ENCODE data around the gene KCTD19. TPM values are rescaled to one million over a fixed set of nuclear protein-coding genes. Genes with fewer than 3 reads are reported as not detected.

Gene KCTD19
- total RNA-seq, 2 donors from 2014 or later, result 7.0 TPM; not detected in 1

DNA sequence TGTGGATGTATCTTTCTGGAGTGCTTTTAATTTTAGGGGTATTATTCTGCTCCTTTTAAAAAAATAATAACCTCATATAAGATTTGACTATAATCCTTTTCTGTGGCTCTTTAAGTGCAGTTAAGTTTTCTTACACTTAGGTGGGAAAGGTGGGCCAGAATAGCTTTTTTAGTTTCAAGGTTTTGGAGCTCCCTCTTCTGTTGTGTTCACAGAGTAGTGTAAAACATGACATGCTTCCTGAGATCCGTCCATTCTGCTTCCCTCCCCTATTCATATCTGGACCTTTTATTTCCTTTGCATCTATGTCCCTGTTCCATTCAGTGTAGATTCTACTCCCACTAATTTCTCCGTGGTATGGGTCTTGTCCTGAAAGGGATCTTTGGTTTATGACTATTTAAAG lies 12.9 kb upstream of the KCTD19 start:
- H3K4me3 ChIP-seq, result no peak overlapping the region
- intact Hi-C loops (cut with DNase I), result no loop called here
- H3K36me3 ChIP-seq, result no peaks in the 10 kb centered on the region
- 54% methylated on average over 2 of the region's 2 CpGs for WGBS
- no peaks in the 10 kb centered on the region for H3K9me3 ChIP-seq
- no peak overlapping the region for H3K27ac ChIP-seq
- DNase-seq (ENCODE audit: low spot score), result no peak
- no peaks in the 10 kb centered on the region for H3K27me3 ChIP-seq (replicated peaks; ENCODE audit: insufficient read depth)
- no peaks in the 10 kb centered on the region for H3K4me1 ChIP-seq (replicated peaks)
- TF ChIP-seq POLR2AphosphoS5 (IDR thresholded peaks at IDR 0.05) (no peak), POLR2A (IDR thresholded peaks at IDR 0.05) (no peak)
- TF ChIP-seq, protein P1, sequence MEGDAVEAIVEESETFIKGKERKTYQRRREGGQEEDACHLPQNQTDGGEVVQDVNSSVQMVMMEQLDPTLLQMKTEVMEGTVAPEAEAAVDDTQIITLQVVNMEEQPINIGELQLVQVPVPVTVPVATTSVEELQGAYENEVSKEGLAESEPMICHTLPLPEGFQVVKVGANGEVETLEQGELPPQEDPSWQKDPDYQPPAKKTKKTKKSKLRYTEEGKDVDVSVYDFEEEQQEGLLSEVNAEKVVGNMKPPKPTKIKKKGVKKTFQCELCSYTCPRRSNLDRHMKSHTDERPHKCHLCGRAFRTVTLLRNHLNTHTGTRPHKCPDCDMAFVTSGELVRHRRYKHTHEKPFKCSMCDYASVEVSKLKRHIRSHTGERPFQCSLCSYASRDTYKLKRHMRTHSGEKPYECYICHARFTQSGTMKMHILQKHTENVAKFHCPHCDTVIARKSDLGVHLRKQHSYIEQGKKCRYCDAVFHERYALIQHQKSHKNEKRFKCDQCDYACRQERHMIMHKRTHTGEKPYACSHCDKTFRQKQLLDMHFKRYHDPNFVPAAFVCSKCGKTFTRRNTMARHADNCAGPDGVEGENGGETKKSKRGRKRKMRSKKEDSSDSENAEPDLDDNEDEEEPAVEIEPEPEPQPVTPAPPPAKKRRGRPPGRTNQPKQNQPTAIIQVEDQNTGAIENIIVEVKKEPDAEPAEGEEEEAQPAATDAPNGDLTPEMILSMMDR (IDR thresholded peaks at IDR 0.05), result no peak

DNA sequence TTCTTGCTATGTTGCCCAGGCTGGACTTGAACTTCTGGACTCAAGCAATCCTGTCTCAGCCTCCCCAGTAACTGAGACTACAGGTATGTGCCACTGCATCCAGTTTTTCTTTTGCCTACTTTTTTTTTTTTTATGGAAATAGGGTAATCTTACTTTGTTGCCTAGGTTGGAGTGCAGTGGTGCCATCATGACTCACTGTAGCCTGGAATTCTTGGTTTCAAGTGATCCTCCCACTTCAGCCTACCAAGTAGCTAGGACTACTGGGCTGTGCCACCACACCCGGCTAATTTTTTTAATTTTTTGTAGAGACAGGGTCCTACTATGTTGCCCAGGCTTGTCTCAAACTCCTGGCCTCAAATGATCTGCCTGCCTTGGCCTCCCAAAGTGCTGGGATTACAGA lies 10.1 kb upstream of the KCTD19 start:
- intact Hi-C loops (cut with DNase I), result no loop called here
- H3K27me3 ChIP-seq (replicated peaks; ENCODE audit: insufficient read depth), result no peaks in the 10 kb centered on the region
- no peak for DNase-seq (ENCODE audit: low spot score)
- no peaks in the 10 kb centered on the region for H3K9me3 ChIP-seq
- H3K4me3 ChIP-seq, result no peak overlapping the region
- 85% methylated on average over 1 of the region's 1 CpG for WGBS
- TF ChIP-seq, protein P1 (IDR thresholded peaks at IDR 0.05), result no peak
- TF ChIP-seq POLR2A (IDR thresholded peaks at IDR 0.05), result no peak
- no peak for TF ChIP-seq POLR2AphosphoS5 (IDR thresholded peaks at IDR 0.05)
- H3K4me1 ChIP-seq (replicated peaks), result no peaks in the 10 kb centered on the region
- no peak overlapping the region for H3K27ac ChIP-seq
- H3K36me3 ChIP-seq, result no peaks in the 10 kb centered on the region

DNA sequence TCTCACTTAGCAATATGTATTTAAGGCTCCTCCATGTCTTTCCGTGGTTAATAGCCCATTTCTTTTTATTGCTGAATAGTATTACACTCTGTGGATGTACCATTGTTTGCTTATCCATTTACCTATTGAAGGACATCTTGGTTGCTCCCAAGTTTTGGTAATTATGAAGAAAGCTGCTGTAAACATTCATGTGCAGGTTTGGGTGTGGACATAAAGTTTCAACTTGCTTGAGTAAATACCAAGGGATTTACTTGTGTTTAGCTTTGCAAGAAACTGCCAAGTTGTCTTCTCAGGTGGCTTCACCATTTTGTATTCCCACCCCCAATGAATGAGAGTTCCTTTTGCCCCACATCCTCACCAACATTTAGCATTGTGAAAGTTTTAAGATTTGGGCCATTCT lies 9.6 kb upstream of the KCTD19 start:
- TF ChIP-seq POLR2A (IDR thresholded peaks at IDR 0.05) (no peak), POLR2AphosphoS5 (IDR thresholded peaks at IDR 0.05) (peak; percentile 37)
- Histone ChIP-seq H3K4me1 (replicated peaks) (no peaks in the 10 kb centered on the region), H3K9me3 (no peaks in the 10 kb centered on the region), H3K4me3 (no peak overlapping the region), H3K27me3 (replicated peaks; ENCODE audit: insufficient read depth) (no peaks in the 10 kb centered on the region), H3K36me3 (no peaks in the 10 kb centered on the region), H3K27ac (no peak overlapping the region)
- WGBS, result 52% methylated on average over 1 of the region's 1 CpG
- DNase-seq (ENCODE audit: low spot score), result no peak
- intact Hi-C loops (cut with DNase I), result no loop called here

DNA sequence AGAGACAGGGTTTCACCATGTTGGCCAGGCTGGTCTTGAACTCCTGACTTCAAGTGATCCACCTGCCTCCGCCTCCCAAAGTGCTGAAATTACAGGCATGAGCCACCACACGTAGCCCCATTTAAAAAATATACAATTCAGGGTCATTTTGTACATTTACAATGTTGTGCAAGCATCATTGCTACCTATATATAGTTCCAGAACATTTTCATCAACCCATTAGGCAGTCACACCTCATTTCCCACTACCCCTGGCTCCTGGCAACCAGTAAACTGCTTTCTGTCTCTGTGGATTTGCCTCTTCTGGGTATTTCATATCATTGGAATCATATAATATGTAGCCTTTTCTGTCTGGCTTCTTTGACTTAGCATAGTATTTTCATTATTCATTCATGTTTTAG lies 6.8 kb upstream of the KCTD19 start:
- no peak overlapping the region for H3K27ac ChIP-seq
- H3K9me3 ChIP-seq, result no peaks in the 10 kb centered on the region
- TF ChIP-seq POLR2A (IDR thresholded peaks at IDR 0.05) (no peak), POLR2AphosphoS5 (IDR thresholded peaks at IDR 0.05) (no peak)
- TF ChIP-seq, protein P1 (IDR thresholded peaks at IDR 0.05), result no peak
- no peak for DNase-seq (ENCODE audit: low spot score)
- intact Hi-C loops (cut with DNase I), result no loop called here
- H3K4me3 ChIP-seq, result no peak overlapping the region
- no peaks in the 10 kb centered on the region for H3K36me3 ChIP-seq
- H3K4me1 ChIP-seq (replicated peaks), result no peaks in the 10 kb centered on the region
- H3K27me3 ChIP-seq (replicated peaks; ENCODE audit: insufficient read depth), result no peaks in the 10 kb centered on the region
- WGBS, result 78% methylated on average over 2 of the region's 2 CpGs

DNA sequence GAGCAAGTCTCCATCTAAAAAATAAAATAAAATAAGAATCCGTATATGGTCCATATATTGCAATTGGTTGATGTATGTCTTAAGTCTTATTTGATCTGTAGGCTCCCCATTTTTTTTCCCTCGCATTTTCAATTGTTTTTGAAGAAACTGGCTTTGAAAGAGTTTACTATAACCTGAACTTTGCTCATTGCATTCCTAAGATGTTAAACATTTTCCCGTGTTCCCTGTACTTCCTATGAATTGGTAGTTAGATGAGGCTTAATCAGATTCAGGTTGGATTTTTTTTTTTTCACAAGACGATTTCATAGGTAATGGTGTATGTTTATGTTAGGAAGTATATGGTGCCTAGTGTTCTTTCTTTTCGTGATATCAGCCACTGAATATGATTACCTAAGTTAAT lies 3.4 kb upstream of the KCTD19 start:
- no peak for DNase-seq (ENCODE audit: low spot score)
- TF ChIP-seq, protein P1 (IDR thresholded peaks at IDR 0.05), result no peak
- no peak for TF ChIP-seq POLR2A (IDR thresholded peaks at IDR 0.05)
- no peak for TF ChIP-seq POLR2AphosphoS5 (IDR thresholded peaks at IDR 0.05)
- H3K9me3 ChIP-seq, result no peaks in the 10 kb centered on the region
- 57% methylated on average over 5 of the region's 5 CpGs for WGBS
- no peaks in the 10 kb centered on the region for H3K36me3 ChIP-seq
- no peak overlapping the region for H3K27ac ChIP-seq
- no peaks in the 10 kb centered on the region for H3K27me3 ChIP-seq (replicated peaks; ENCODE audit: insufficient read depth)
- intact Hi-C loops (cut with DNase I), result no loop called here
- H3K4me3 ChIP-seq, result no peak overlapping the region
- peaks cover 4% of the 10 kb centered on the region for H3K4me1 ChIP-seq (replicated peaks)

Measured in prostate gland (tissue), 2 donors.